ENCODE data around the gene UNK.

GRCh38 chr17:75757086-75757681, 27.4 kb upstream of the UNK start:
- TF ChIP-seq POLR2A (IDR thresholded peaks at IDR 0.05), result no peak
- TF ChIP-seq CTCF (IDR thresholded peaks at IDR 0.05), result no peak
